Measurements from ENCODE around the gene LYPD3.
A peak's percentile ranks its signal among the peaks of the same experiment; 100 is the strongest.

LYPD3 gene

GRCh38 chr19:43435775-43436174 is 29.6 kb downstream of the LYPD3 start:
- H3K9me3 Mint-ChIP-seq, result no peaks in the 10 kb centered on the region
- no peaks in the 10 kb centered on the region for H3K27me3 Mint-ChIP-seq
- H3K27ac Mint-ChIP-seq (ENCODE audit: low read depth), result peak overlapping the region; percentile 93
- H3K36me3 Mint-ChIP-seq (ENCODE audit: insufficient read depth), result peaks cover 1% of the 10 kb centered on the region
- H3K4me3 Mint-ChIP-seq, result no peak overlapping the region
- DNase-seq (ENCODE audit: low spot score in 2 of 2) (no peak), ATAC-seq (replicated peaks; ENCODE audit: extremely low read depth, poor library complexity, severe bottlenecking) (no peak)
- H3K4me1 Mint-ChIP-seq, result peaks cover 30% of the 10 kb centered on the region

GRCh38 chr19:43433689-43434088 is 31.7 kb downstream of the LYPD3 start:
- Mint-ChIP-seq H3K27ac (ENCODE audit: low read depth) (no peak overlapping the region), H3K4me3 (no peak overlapping the region), H3K9me3 (no peaks in the 10 kb centered on the region), H3K36me3 (ENCODE audit: insufficient read depth) (peaks cover 1% of the 10 kb centered on the region), H3K4me1 (peaks cover 27% of the 10 kb centered on the region), H3K27me3 (no peaks in the 10 kb centered on the region)
- DNase-seq (ENCODE audit: low spot score in 2 of 2), result no peak
- ATAC-seq (replicated peaks; ENCODE audit: extremely low read depth, poor library complexity, severe bottlenecking), result no peak

DNA sequence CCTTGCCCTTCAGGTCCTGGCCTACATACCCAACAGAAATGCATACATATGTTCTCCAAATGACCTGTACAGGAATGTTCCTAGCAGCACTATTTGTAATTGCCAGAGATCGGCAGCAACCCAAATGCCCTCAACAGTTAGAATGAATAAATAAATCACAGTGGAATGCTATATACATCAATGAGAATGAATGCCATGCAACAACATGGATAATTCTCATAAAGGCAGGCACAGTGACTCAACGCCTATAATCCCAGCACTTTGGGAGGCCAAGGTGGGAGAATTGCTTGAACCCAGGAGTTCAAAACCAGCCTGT is 32.1 kb downstream of the LYPD3 start:
- no peak for ATAC-seq (replicated peaks; ENCODE audit: extremely low read depth, poor library complexity, severe bottlenecking)
- Mint-ChIP-seq H3K9me3 (no peaks in the 10 kb centered on the region), H3K4me3 (no peak overlapping the region), H3K4me1 (peaks cover 23% of the 10 kb centered on the region), H3K27me3 (no peaks in the 10 kb centered on the region), H3K27ac (ENCODE audit: low read depth) (no peak overlapping the region), H3K36me3 (ENCODE audit: insufficient read depth) (peaks cover 1% of the 10 kb centered on the region)
- DNase-seq (ENCODE audit: low spot score in 2 of 2), result no peak

GRCh38 chr19:43430976-43431375 is 34.4 kb downstream of the LYPD3 start:
- H3K36me3 Mint-ChIP-seq (ENCODE audit: insufficient read depth), result peaks cover 1% of the 10 kb centered on the region
- H3K27ac Mint-ChIP-seq (ENCODE audit: low read depth), result no peak overlapping the region
- peaks cover 13% of the 10 kb centered on the region for H3K4me1 Mint-ChIP-seq
- H3K27me3 Mint-ChIP-seq, result no peaks in the 10 kb centered on the region
- ATAC-seq (replicated peaks; ENCODE audit: extremely low read depth, poor library complexity, severe bottlenecking), result no peak
- no peaks in the 10 kb centered on the region for H3K9me3 Mint-ChIP-seq
- H3K4me3 Mint-ChIP-seq, result no peak overlapping the region
- DNase-seq (ENCODE audit: low spot score in 2 of 2), result no peak

DNA sequence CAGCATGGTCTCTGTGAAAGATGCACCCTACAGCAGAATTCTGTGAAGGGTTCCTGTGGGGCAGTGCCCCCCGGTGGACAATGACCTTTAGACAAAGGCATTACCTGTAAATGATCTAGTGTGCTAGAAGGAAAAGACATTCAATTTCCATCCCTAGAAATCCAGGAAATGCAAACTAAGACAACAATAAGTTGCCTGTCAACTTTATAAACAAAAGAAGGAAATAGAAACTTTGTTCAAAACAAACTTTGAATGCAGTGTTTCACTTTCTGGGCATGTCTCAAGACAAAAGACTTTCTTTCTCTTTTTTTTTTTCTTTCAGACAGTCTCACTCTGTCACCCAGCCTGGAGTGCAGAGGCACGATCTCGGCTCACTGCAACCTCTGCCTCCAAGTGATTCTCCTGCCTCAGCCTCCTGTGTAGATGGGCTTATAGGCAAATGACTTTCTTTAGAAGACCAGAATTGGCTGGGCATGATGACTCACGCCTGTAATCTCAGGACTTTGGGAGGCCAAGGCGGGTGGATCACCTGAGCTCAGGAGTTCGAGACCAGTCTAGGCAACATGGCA is 35.2 kb downstream of the LYPD3 start:
- peaks cover 14% of the 10 kb centered on the region for H3K4me1 Mint-ChIP-seq
- H3K4me3 Mint-ChIP-seq, result no peak overlapping the region
- H3K27me3 Mint-ChIP-seq, result no peaks in the 10 kb centered on the region
- H3K9me3 Mint-ChIP-seq, result no peaks in the 10 kb centered on the region
- DNase-seq (ENCODE audit: low spot score in 2 of 2) (no peak), ATAC-seq (replicated peaks; ENCODE audit: extremely low read depth, poor library complexity, severe bottlenecking) (no peak)
- peaks cover 1% of the 10 kb centered on the region for H3K36me3 Mint-ChIP-seq (ENCODE audit: insufficient read depth)
- no peak overlapping the region for H3K27ac Mint-ChIP-seq (ENCODE audit: low read depth)

- H3K36me3 Mint-ChIP-seq (ENCODE audit: insufficient read depth), result no peaks in the 10 kb centered on the region
- DNase-seq (ENCODE audit: low spot score in 2 of 2) (no peak), ATAC-seq (replicated peaks; ENCODE audit: extremely low read depth, poor library complexity, severe bottlenecking) (no peak)
- H3K27ac Mint-ChIP-seq (ENCODE audit: low read depth), result no peak overlapping the region
- H3K27me3 Mint-ChIP-seq, result no peaks in the 10 kb centered on the region
- H3K4me3 Mint-ChIP-seq, result no peak overlapping the region
- H3K4me1 Mint-ChIP-seq, result peaks cover 20% of the 10 kb centered on the region
- no peaks in the 10 kb centered on the region for H3K9me3 Mint-ChIP-seq
These were observed 36.0 kb downstream of the LYPD3 start for GRCh38 chr19:43429395-43429794.

- peaks cover 13% of the 10 kb centered on the region for H3K4me1 Mint-ChIP-seq
- no peak overlapping the region for H3K4me3 Mint-ChIP-seq
- H3K27ac Mint-ChIP-seq (ENCODE audit: low read depth), result no peak overlapping the region
- peaks cover 10% of the 10 kb centered on the region for H3K27me3 Mint-ChIP-seq
- no peak for DNase-seq (ENCODE audit: low spot score in 2 of 2)
- no peaks in the 10 kb centered on the region for H3K9me3 Mint-ChIP-seq
- no peak for ATAC-seq (replicated peaks; ENCODE audit: extremely low read depth, poor library complexity, severe bottlenecking)
- H3K36me3 Mint-ChIP-seq (ENCODE audit: insufficient read depth), result peaks cover 2% of the 10 kb centered on the region
These were observed 39.6 kb downstream of the LYPD3 start for GRCh38 chr19:43425567-43426392.

- ATAC-seq (replicated peaks; ENCODE audit: extremely low read depth, poor library complexity, severe bottlenecking), result no peak
- Mint-ChIP-seq H3K27ac (ENCODE audit: low read depth) (no peak overlapping the region), H3K4me3 (no peak overlapping the region), H3K27me3 (peaks cover 20% of the 10 kb centered on the region), H3K4me1 (peaks cover 13% of the 10 kb centered on the region), H3K36me3 (ENCODE audit: insufficient read depth) (peaks cover 2% of the 10 kb centered on the region), H3K9me3 (no peaks in the 10 kb centered on the region)
- no peak for DNase-seq (ENCODE audit: low spot score in 2 of 2)
These were observed 41.6 kb downstream of the LYPD3 start for GRCh38 chr19:43423779-43424178.

- Mint-ChIP-seq H3K27me3 (peaks cover 20% of the 10 kb centered on the region), H3K9me3 (no peaks in the 10 kb centered on the region), H3K4me3 (no peak overlapping the region), H3K4me1 (peaks cover 13% of the 10 kb centered on the region), H3K27ac (ENCODE audit: low read depth) (no peak overlapping the region), H3K36me3 (ENCODE audit: insufficient read depth) (peaks cover 2% of the 10 kb centered on the region)
- DNase-seq (ENCODE audit: low spot score in 2 of 2), result no peak
- no peak for ATAC-seq (replicated peaks; ENCODE audit: extremely low read depth, poor library complexity, severe bottlenecking)
These were observed 42.7 kb downstream of the LYPD3 start for GRCh38 chr19:43422689-43423066.

GRCh38 chr19:43422000-43422688 is 43.3 kb downstream of the LYPD3 start:
- Mint-ChIP-seq H3K27me3 (peaks cover 20% of the 10 kb centered on the region), H3K27ac (ENCODE audit: low read depth) (no peak overlapping the region), H3K4me1 (peaks cover 13% of the 10 kb centered on the region), H3K4me3 (no peak overlapping the region), H3K36me3 (ENCODE audit: insufficient read depth) (peaks cover 2% of the 10 kb centered on the region), H3K9me3 (no peaks in the 10 kb centered on the region)
- DNase-seq (ENCODE audit: low spot score in 2 of 2) (no peak), ATAC-seq (replicated peaks; ENCODE audit: extremely low read depth, poor library complexity, severe bottlenecking) (no peak)

GRCh38 chr19:43420954-43421353 is 44.5 kb downstream of the LYPD3 start:
- no peak overlapping the region for H3K4me3 Mint-ChIP-seq
- no peak for ATAC-seq (replicated peaks; ENCODE audit: extremely low read depth, poor library complexity, severe bottlenecking)
- H3K27me3 Mint-ChIP-seq, result peaks cover 20% of the 10 kb centered on the region
- H3K36me3 Mint-ChIP-seq (ENCODE audit: insufficient read depth), result peaks cover 3% of the 10 kb centered on the region
- no peaks in the 10 kb centered on the region for H3K9me3 Mint-ChIP-seq
- no peak for DNase-seq (ENCODE audit: low spot score in 2 of 2)
- H3K27ac Mint-ChIP-seq (ENCODE audit: low read depth), result no peak overlapping the region
- H3K4me1 Mint-ChIP-seq, result peaks cover 13% of the 10 kb centered on the region

- H3K36me3 Mint-ChIP-seq (ENCODE audit: insufficient read depth), result peaks cover 3% of the 10 kb centered on the region
- ATAC-seq (replicated peaks; ENCODE audit: extremely low read depth, poor library complexity, severe bottlenecking), result no peak
These were observed 48.3 kb downstream of the LYPD3 start for GRCh38 chr19:43416951-43417623.

More at GRCh38 chr19:43416951-43417623, 48.3 kb downstream of the LYPD3 start:
- DNase-seq (ENCODE audit: low spot score in 2 of 2), result no peak
- no peaks in the 10 kb centered on the region for H3K4me1 Mint-ChIP-seq
- no peaks in the 10 kb centered on the region for H3K9me3 Mint-ChIP-seq
- H3K27me3 Mint-ChIP-seq, result peaks cover 30% of the 10 kb centered on the region
- H3K4me3 Mint-ChIP-seq, result no peak overlapping the region
- H3K27ac Mint-ChIP-seq (ENCODE audit: low read depth), result no peak overlapping the region
